ENCODE results near the gene GRM5.

- TF ChIP-seq CTCF (IDR thresholded peaks at IDR 0.05) (no peak), POLR2AphosphoS5 (IDR thresholded peaks at IDR 0.05; ENCODE audit: low read depth, low read length) (no peak), TCF7L2 (IDR thresholded peaks at IDR 0.05; ENCODE audit: low read depth, low read length) (no peak), REST (IDR thresholded peaks at IDR 0.05; ENCODE audit: insufficient read depth in 1 of 2, low read depth in 2 of 2, low read length in 1 of 2) (no peak), SIN3A (IDR thresholded peaks at IDR 0.05; ENCODE audit: borderline replicate concordance, insufficient read depth, low read depth, low read length) (no peak)
Measured at GRCh38 chr11:88508759-88509581, 556.8 kb downstream of the GRM5 start.

Data from Panc1 (cell line).